Fibroblast of lung (primary cell): ENCODE results near the gene SDK2. TPM values are rescaled to one million over a fixed set of nuclear protein-coding genes. Genes with fewer than 3 reads are reported as not detected.

Experiments used
- DNase-seq, 2 donors: peaks; one replicate each; pipeline versions ENCODE4 v3.0.0 to v3.0.0-alpha.2; 2010; ENCODE audit warnings: low read depth in 2 of 2
- H2AFZ ChIP-seq: 2 replicates; pipeline ENCODE4 v1.5.1; 2012; ENCODE audit warnings: low read length, control low read depth, inconsistent platforms
- H3K27ac ChIP-seq: 2 replicates; pipeline ENCODE4 v1.5.1; 2011; ENCODE audit warnings: low read length, control low read depth; ENCODE audit not compliant: insufficient read depth
- H3K27me3 ChIP-seq: 2 replicates; pipeline ENCODE4 v1.5.1; 2011; ENCODE audit warnings: mild to moderate bottlenecking, low read length; ENCODE audit not compliant: control insufficient read depth, insufficient read depth
- H3K36me3 ChIP-seq: 2 replicates; pipeline ENCODE4 v1.5.1; 2011; ENCODE audit warnings: low read length; ENCODE audit not compliant: control insufficient read depth, insufficient read depth
- H3K4me1 ChIP-seq: 2 replicates; pipeline ENCODE4 v1.5.1; 2011; ENCODE audit warnings: low read length; ENCODE audit not compliant: control insufficient read depth, insufficient read depth; ENCODE audit errors: extremely low read depth
- H3K4me2 ChIP-seq: 2 replicates; pipeline ENCODE4 v1.5.1; 2011; ENCODE audit warnings: low read length, control low read depth; ENCODE audit not compliant: insufficient read depth; ENCODE audit errors: extremely low read depth
- H3K4me3 ChIP-seq, 4 experiments: fragments of 200-600 bp in 1 of 4; sonication (generic) in 1 of 4; replicated peaks in 1 of 4; 2 replicates each; pipeline ENCODE4 v1.5.1; 2011 to 2016; ENCODE audit warnings: low read length in 4 of 4, low read depth in 3 of 4, mild to moderate bottlenecking in 3 of 4, control low read depth in 2 of 4, inconsistent platforms in 1 of 4, mixed read lengths in 1 of 4; ENCODE audit not compliant: insufficient read depth in 1 of 4; ENCODE audit errors: control extremely low read depth in 1 of 4
- H3K79me2 ChIP-seq: 2 replicates; pipeline ENCODE4 v1.5.1; 2012; ENCODE audit warnings: mild to moderate bottlenecking, low read length, inconsistent platforms; ENCODE audit not compliant: control insufficient read depth, insufficient read depth
- H3K9ac ChIP-seq: 2 replicates; pipeline ENCODE4 v1.5.1; 2011; ENCODE audit warnings: mild to moderate bottlenecking, low read length, control low read depth; ENCODE audit not compliant: insufficient read depth
- H3K9me3 ChIP-seq: 2 replicates; pipeline ENCODE4 v1.5.1; 2012; ENCODE audit warnings: low read depth, low read length; ENCODE audit not compliant: control insufficient read depth, insufficient read depth
- H4K20me1 ChIP-seq: 2 replicates; pipeline ENCODE4 v1.5.1; 2011; ENCODE audit warnings: low read length; ENCODE audit not compliant: control insufficient read depth, insufficient read depth; ENCODE audit errors: extremely low read depth
- EZH2 ChIP-seq: IDR thresholded peaks from 2 replicates; pipeline ENCODE4 v1.5.1; 2012; ENCODE audit warnings: low read length, control low read depth, mild to moderate bottlenecking; ENCODE audit errors: missing control alignments
- polyA plus RNA-seq, 2 donors: library from polyadenylated mRNA; depleted of rRNA in 1 of 2; stranded (reverse) in 1 of 2; unstranded in 1 of 2; fragments of >200 nt; gene quantifications; 2 replicates each; pipeline ENCODE4 v1.2.1, GENCODE V29; 2011 to 2012; ENCODE audit warnings: missing spikeins in 1 of 2
- total RNA-seq: library from RNA; depleted of rRNA; stranded (reverse); fragments of >200 nt; gene quantifications from 2 replicates; pipeline ENCODE4 v1.2.1, GENCODE V29; 2014
- TF ChIP-seq, protein P1 (sequence below), 2 donors: IDR thresholded peaks in 1 of 2; conservative IDR thresholded peaks in 1 of 2; 1 replicate in 1 of 2; 2 replicates in 1 of 2; pipeline ENCODE4 v1.5.1; 2011 to 2012; ENCODE audit warnings: low read length in 2 of 2, control low read depth in 1 of 2, inconsistent platforms in 1 of 2, low read depth in 1 of 2, mild to moderate bottlenecking in 1 of 2

SDK2 gene
- total and polyA plus RNA-seq, 2 donors (not counting 1 experiment from before 2014, with no cell fraction given): under 0.01 to 0.01 TPM

DNA sequence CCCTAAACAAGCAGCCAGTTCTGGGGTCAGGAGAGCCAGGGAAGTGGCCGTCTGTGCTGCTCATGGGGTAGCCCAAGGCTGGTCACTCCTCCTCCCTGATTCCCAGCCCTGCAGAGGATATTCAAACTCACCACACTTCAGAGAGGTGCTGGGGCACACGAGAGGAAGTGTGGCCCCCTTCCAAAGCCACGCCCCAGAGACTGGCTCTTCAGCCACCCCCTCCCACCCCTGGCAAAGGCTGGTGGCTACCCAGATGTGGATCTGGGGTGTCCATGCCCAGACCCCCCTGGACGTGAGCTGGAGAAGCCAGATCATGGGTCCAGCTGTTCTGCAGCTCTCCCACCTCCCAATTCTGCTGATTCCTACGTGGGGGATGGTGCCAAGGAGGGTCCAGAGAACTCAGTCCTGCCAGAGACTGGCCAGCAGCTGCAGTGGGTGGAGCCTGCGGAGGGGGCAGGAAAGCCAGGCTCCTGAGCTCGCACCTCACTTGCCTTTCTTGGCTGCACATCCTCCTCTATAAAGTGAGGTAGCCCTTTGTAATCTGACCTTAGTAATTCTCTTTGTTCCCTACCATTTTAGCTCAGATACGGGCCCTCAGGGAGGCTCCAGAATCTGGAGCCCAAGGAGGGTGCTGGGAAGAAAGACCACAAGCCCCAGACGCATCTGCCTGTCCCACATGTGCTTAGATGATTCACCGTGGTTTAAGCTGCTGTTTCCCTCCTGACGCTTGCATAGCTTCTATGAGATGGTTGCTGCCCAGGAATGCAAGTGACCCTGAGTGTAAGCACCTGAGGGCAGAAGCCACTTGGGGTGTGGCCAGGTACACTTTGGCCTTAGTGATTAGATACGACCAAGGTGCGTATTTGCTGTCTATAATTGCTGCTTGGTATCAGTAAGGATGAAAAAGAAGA is 15.3 kb downstream of the SDK2 start:
- Histone ChIP-seq H4K20me1 (no peaks in the 10 kb centered on the region), H3K27me3 (no peaks in the 10 kb centered on the region), H3K4me1 (no peaks in the 10 kb centered on the region), H3K9me3 (no peaks in the 10 kb centered on the region), H2AFZ (no peak overlapping the region), H3K36me3 (no peaks in the 10 kb centered on the region), H3K27ac (no peak overlapping the region), H3K4me2 (no peak overlapping the region), H3K79me2 (no peaks in the 10 kb centered on the region), H3K4me3 (no peak overlapping the region), H3K9ac (no peak overlapping the region)
- no peak for DNase-seq
- TF ChIP-seq, protein P1, sequence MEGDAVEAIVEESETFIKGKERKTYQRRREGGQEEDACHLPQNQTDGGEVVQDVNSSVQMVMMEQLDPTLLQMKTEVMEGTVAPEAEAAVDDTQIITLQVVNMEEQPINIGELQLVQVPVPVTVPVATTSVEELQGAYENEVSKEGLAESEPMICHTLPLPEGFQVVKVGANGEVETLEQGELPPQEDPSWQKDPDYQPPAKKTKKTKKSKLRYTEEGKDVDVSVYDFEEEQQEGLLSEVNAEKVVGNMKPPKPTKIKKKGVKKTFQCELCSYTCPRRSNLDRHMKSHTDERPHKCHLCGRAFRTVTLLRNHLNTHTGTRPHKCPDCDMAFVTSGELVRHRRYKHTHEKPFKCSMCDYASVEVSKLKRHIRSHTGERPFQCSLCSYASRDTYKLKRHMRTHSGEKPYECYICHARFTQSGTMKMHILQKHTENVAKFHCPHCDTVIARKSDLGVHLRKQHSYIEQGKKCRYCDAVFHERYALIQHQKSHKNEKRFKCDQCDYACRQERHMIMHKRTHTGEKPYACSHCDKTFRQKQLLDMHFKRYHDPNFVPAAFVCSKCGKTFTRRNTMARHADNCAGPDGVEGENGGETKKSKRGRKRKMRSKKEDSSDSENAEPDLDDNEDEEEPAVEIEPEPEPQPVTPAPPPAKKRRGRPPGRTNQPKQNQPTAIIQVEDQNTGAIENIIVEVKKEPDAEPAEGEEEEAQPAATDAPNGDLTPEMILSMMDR (conservative IDR thresholded peaks at IDR 0.05 in 1 of 2, IDR thresholded peaks at IDR 0.05 in 1 of 2; ENCODE audit: low read depth in 1 of 2, low read length in 2 of 2): no peak
- TF ChIP-seq EZH2: no peak

- no peaks in the 10 kb centered on the region for H3K79me2 ChIP-seq
- H3K9ac ChIP-seq: no peak overlapping the region
- no peaks in the 10 kb centered on the region for H4K20me1 ChIP-seq
- no peaks in the 10 kb centered on the region for H3K36me3 ChIP-seq
- no peaks in the 10 kb centered on the region for H3K9me3 ChIP-seq
- no peak overlapping the region for H3K27ac ChIP-seq
- H3K4me2 ChIP-seq: no peak overlapping the region
- no peaks in the 10 kb centered on the region for H3K27me3 ChIP-seq
- no peaks in the 10 kb centered on the region for H3K4me1 ChIP-seq
- DNase-seq: no peak
- H2AFZ ChIP-seq: no peak overlapping the region
- TF ChIP-seq, protein P1 (conservative IDR thresholded peaks at IDR 0.05 in 1 of 2, IDR thresholded peaks at IDR 0.05 in 1 of 2; ENCODE audit: low read depth in 1 of 2, low read length in 2 of 2): no peak
- TF ChIP-seq EZH2: no peak
- H3K4me3 ChIP-seq: no peak overlapping the region
Observed at GRCh38 chr17:73625991-73626673, 18.1 kb downstream of the SDK2 start.

DNA sequence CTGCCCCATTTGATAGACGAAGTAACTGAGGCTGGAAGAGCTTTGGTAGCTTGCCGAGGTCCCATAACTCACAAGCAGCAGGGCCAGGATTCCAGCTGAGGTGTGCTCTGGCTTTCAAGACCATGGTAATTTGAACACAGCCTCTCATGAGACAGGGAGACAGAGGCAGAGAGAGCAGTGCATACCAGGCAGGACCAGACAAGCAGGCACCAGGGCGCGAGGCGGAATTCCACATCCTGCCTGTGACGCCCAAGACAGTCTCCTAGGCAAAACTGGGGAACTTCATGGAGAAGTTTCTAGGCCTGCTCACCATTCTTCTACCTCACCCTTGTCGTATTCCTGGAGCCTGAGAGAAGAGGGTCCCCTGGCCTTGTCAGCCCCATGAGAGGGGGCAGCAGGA is 19.2 kb downstream of the SDK2 start:
- Histone ChIP-seq H3K9ac (no peak overlapping the region), H3K4me1 (no peaks in the 10 kb centered on the region), H4K20me1 (no peaks in the 10 kb centered on the region), H3K27ac (no peak overlapping the region), H3K4me2 (no peak overlapping the region), H3K79me2 (no peaks in the 10 kb centered on the region), H3K36me3 (no peaks in the 10 kb centered on the region), H3K27me3 (no peaks in the 10 kb centered on the region), H3K4me3 (no peak overlapping the region), H2AFZ (no peak overlapping the region), H3K9me3 (no peaks in the 10 kb centered on the region)
- no peak for DNase-seq
- TF ChIP-seq, protein P1 (conservative IDR thresholded peaks at IDR 0.05 in 1 of 2, IDR thresholded peaks at IDR 0.05 in 1 of 2; ENCODE audit: low read depth in 1 of 2, low read length in 2 of 2): no peak
- no peak for TF ChIP-seq EZH2
